MM.1S (cell line): ENCODE measurements around the gene CDKL1.

Experiments
- CTCF ChIP-seq: fragments of 300-600 bp; sonication (generic); IDR thresholded peaks from 2 replicates; pipeline ENCODE4 v1.5.1; 2016; ENCODE audit warnings: antibody characterized with exemption, low read length, mixed read lengths
- EZH2 ChIP-seq: fragments of 300-600 bp; sonication (generic); optimal IDR thresholded peaks from 2 replicates; pipeline ENCODE3; 2017; ENCODE audit warnings: low read depth, mild to moderate bottlenecking, antibody characterized with exemption, low read length, mixed read lengths
- EZH2phosphoT487 ChIP-seq: fragments of 300-600 bp; sonication (generic); IDR thresholded peaks from 2 replicates; pipeline ENCODE4 v1.6.1; 2018; ENCODE audit warnings: antibody characterized with exemption, low read length

- TF ChIP-seq EZH2 (no peak), CTCF (no peak), EZH2phosphoT487 (no peak)
Observed at GRCh38 chr14:50366589-50366988, 30.1 kb downstream of the CDKL1 start.
